Activated B cell treated with CpG ODN at 0.5 μM for 24 hours (primary cell): ENCODE results near the gene MAB21L1. TPM values are rescaled to one million over a fixed set of nuclear protein-coding genes. Genes with fewer than 3 reads are reported as not detected.

Experiments
- ATAC-seq: fragments of 200-7000 bp; cut with Tn5 transposase; one replicate; pipeline ENCODE4 v1.10.0; 2021; ENCODE audit warnings: low read depth, mild to moderate bottlenecking, moderate library complexity
- CTCF ChIA-PET: fragments of 350-600 bp; sonication (Branson Sonifier 250); formaldehyde crosslinking; loops from one replicate; lab custom pipeline; 2021; ENCODE audit warnings: antibody characterized with exemption; lab: Charles Lee
- POLR2A ChIA-PET: fragments of 350-600 bp; sonication (Branson Sonifier 250); formaldehyde crosslinking; loops from one replicate; lab custom pipeline; 2021; ENCODE audit warnings: antibody characterized with exemption; lab: Charles Lee
- DNase-seq: peaks from one replicate; pipeline ENCODE4 v3.0.0; 2022
- H3K27ac Mint-ChIP-seq: one replicate; pipeline ENCODE4 v1.8.0; 2020; ENCODE audit warnings: mixed read lengths
- H3K27me3 Mint-ChIP-seq: one replicate; pipeline ENCODE4 v1.8.0; 2021; ENCODE audit warnings: mixed read lengths
- H3K36me3 Mint-ChIP-seq: one replicate; pipeline ENCODE4 v1.8.0; 2021; ENCODE audit warnings: low read depth, mixed read lengths
- H3K4me1 Mint-ChIP-seq: one replicate; pipeline ENCODE4 v1.8.0; 2021; ENCODE audit warnings: mixed read lengths
- H3K4me3 Mint-ChIP-seq: one replicate; pipeline ENCODE4 v1.8.0; 2020; ENCODE audit warnings: mild to moderate bottlenecking, mixed read lengths
- H3K9me3 Mint-ChIP-seq: one replicate; pipeline ENCODE4 v1.8.0; 2020; ENCODE audit warnings: mixed read lengths
- CTCF ChIP-seq: fragments of 200-600 bp; IDR thresholded peaks from one replicate; pipeline ENCODE4 v1.8.0; 2022; ENCODE audit warnings: antibody characterized with exemption, mild to moderate bottlenecking
- intact Hi-C: fragments of 100-400 bp; cut with micrococcal nuclease; formaldehyde crosslinking; loops from one replicate; pipeline ENCODE4 v1.15.1; 2024
- total RNA-seq: library from RNA; stranded (reverse); gene quantifications from 2 replicates; pipeline ENCODE4 v1.2.3, GENCODE V29; 2022

MAB21L1 gene
- total RNA-seq, 1 donor from 2014 or later, result not detected

GRCh38 chr13:35472323-35472881, 4.1 kb downstream of the MAB21L1 start:
- H3K4me3 Mint-ChIP-seq, result no peak overlapping the region
- DNase-seq, result no peak

GRCh38 chr13:35471706-35472322, 4.7 kb downstream of the MAB21L1 start:
- no peaks in the 10 kb centered on the region for H3K36me3 Mint-ChIP-seq
- H3K27me3 Mint-ChIP-seq, result peaks cover 64% of the 10 kb centered on the region

More at GRCh38 chr13:35472323-35472881, 4.1 kb downstream of the MAB21L1 start:
- no peaks in the 10 kb centered on the region for H3K36me3 Mint-ChIP-seq
- H3K27me3 Mint-ChIP-seq, result peaks cover 69% of the 10 kb centered on the region
- H3K9me3 Mint-ChIP-seq, result peaks cover 2% of the 10 kb centered on the region
- ATAC-seq, result no peak
- ChIA-PET CTCF (no interaction called here), POLR2A (no interaction called here)
- H3K4me1 Mint-ChIP-seq, result peaks cover 29% of the 10 kb centered on the region
- intact Hi-C loops, result no loop called here
- H3K27ac Mint-ChIP-seq, result no peak overlapping the region
- no peak for TF ChIP-seq CTCF

GRCh38 chr13:35470671-35471661, 5.5 kb downstream of the MAB21L1 start:
- Mint-ChIP-seq H3K36me3 (no peaks in the 10 kb centered on the region), H3K4me1 (peaks cover 17% of the 10 kb centered on the region), H3K27me3 (peaks cover 56% of the 10 kb centered on the region), H3K9me3 (peaks cover 2% of the 10 kb centered on the region), H3K4me3 (peak overlapping the region; percentile 16), H3K27ac (no peak overlapping the region)
- no peak for DNase-seq
- ATAC-seq, result no peak
- no peak for TF ChIP-seq CTCF
- POLR2A ChIA-PET, result no interaction called here
- intact Hi-C loops, result no loop called here
- CTCF ChIA-PET, result no interaction called here

More at GRCh38 chr13:35471706-35472322, 4.7 kb downstream of the MAB21L1 start:
- CTCF ChIA-PET, result no interaction called here
- ATAC-seq (no peak), DNase-seq (no peak)
- peaks cover 2% of the 10 kb centered on the region for H3K9me3 Mint-ChIP-seq
- no peak for TF ChIP-seq CTCF
- intact Hi-C loops, result no loop called here
- H3K4me3 Mint-ChIP-seq, result no peak overlapping the region
- peaks cover 26% of the 10 kb centered on the region for H3K4me1 Mint-ChIP-seq
- POLR2A ChIA-PET, result no interaction called here
- H3K27ac Mint-ChIP-seq, result no peak overlapping the region

- peaks cover 2% of the 10 kb centered on the region for H3K9me3 Mint-ChIP-seq
- intact Hi-C loops, result no loop called here
- TF ChIP-seq CTCF, result no peak
- H3K36me3 Mint-ChIP-seq, result no peaks in the 10 kb centered on the region
- peaks cover 46% of the 10 kb centered on the region for H3K27me3 Mint-ChIP-seq
- ChIA-PET CTCF (no interaction called here), POLR2A (no interaction called here)
- no peak overlapping the region for H3K27ac Mint-ChIP-seq
- DNase-seq (no peak), ATAC-seq (no peak)
- H3K4me3 Mint-ChIP-seq, result no peak overlapping the region
- H3K4me1 Mint-ChIP-seq, result peaks cover 7% of the 10 kb centered on the region
Measured at GRCh38 chr13:35469806-35470525, 6.5 kb downstream of the MAB21L1 start.
